Occipital lobe (tissue), 2 donors: Measurements from ENCODE around the gene COPB2. TPM values are rescaled to one million over a fixed set of nuclear protein-coding genes. Genes with fewer than 3 reads are reported as not detected.
A peak's percentile ranks its signal among the peaks of the same experiment; 100 is the strongest.
"Not testable (repeated sequence)": the region's sequence is repeated elsewhere in the genome, so short reads cannot be mapped to it uniquely, and the experiment has no call there.

ENCODE experiments used
- DNase-seq: peaks from one replicate; lab custom pipeline; 2025; lab: John Stamatoyannopoulos, UW
- total RNA-seq: library from RNA; depleted of rRNA; stranded (reverse); fragments of >200 nt; gene quantifications from one replicate; pipeline ENCODE4 v1.2.3, GENCODE V29; 2014

COPB2 gene
- 86.3 TPM for total RNA-seq

GRCh38 chr3:139389552-139390368, at the start of gene COPB2:
COPB2 (minus strand) TSS chr3:139389647; CDS start chr3:139389550, 97 bp downstream.
- peak; percentile 98 for DNase-seq

GRCh38 chr3:139434764-139435307, 45.4 kb upstream of the COPB2 start:
- DNase-seq = no peak

- DNase-seq = no peak
Measured at GRCh38 chr3:139434228-139434627, 44.8 kb upstream of the COPB2 start.

- DNase-seq = no peak
Measured at GRCh38 chr3:139433089-139433488, 43.6 kb upstream of the COPB2 start.

GRCh38 chr3:139430493-139430892, 41.0 kb upstream of the COPB2 start:
- no peak for DNase-seq

- DNase-seq = no peak
Measured at GRCh38 chr3:139427283-139428060, 38.0 kb upstream of the COPB2 start.

- no peak for DNase-seq
Measured at GRCh38 chr3:139425745-139426400, 36.4 kb upstream of the COPB2 start.

GRCh38 chr3:139423232-139423631, 33.8 kb upstream of the COPB2 start:
- no peak for DNase-seq

GRCh38 chr3:139421460-139421859, 32.0 kb upstream of the COPB2 start:
- DNase-seq = no peak

GRCh38 chr3:139421040-139421439, 31.6 kb upstream of the COPB2 start:
- DNase-seq = no peak

- DNase-seq = no peak
Measured at GRCh38 chr3:139418144-139418543, 28.7 kb upstream of the COPB2 start.

- no peak for DNase-seq
Measured at GRCh38 chr3:139416275-139416674, 26.8 kb upstream of the COPB2 start.

GRCh38 chr3:139414608-139415224, 25.3 kb upstream of the COPB2 start:
- DNase-seq = no peak

- DNase-seq = not testable (repeated sequence)
Measured at GRCh38 chr3:139412891-139413290, 23.4 kb upstream of the COPB2 start.

- not testable (repeated sequence) for DNase-seq
Measured at GRCh38 chr3:139401155-139401554, 11.7 kb upstream of the COPB2 start.

GRCh38 chr3:139396707-139397106, 7.3 kb upstream of the COPB2 start:
- no peak for DNase-seq

- DNase-seq = no peak
Measured at GRCh38 chr3:139394116-139394515, 4.7 kb upstream of the COPB2 start.

- no peak for DNase-seq
Measured at GRCh38 chr3:139388821-139389551, 461 bp downstream of the COPB2 start.

- no peak for DNase-seq
Measured at GRCh38 chr3:139388077-139388476, 1.4 kb downstream of the COPB2 start.

GRCh38 chr3:139382291-139382690, 7.2 kb downstream of the COPB2 start:
- DNase-seq = not testable (repeated sequence)

- no peak for DNase-seq
Measured at GRCh38 chr3:139380575-139380974, 8.9 kb downstream of the COPB2 start.
